Muscle of arm (tissue), 14 donors: ENCODE results near the gene ENPP3. TPM values are rescaled to one million over a fixed set of nuclear protein-coding genes. Genes with fewer than 3 reads are reported as not detected.

Experiments
- DNase-seq: peaks from one replicate; pipeline ENCODE4 v3.0.0-alpha.2; 2013
- long read RNA-seq, 11 donors: transcript quantifications; one replicate each; lab custom pipeline, GENCODE V29; 2026
- polyA plus RNA-seq, 12 donors: library from polyadenylated mRNA; unstranded; fragments of 120-200 nt; gene quantifications; one replicate each; pipeline ENCODE4 v1.2.1, GENCODE V29; 2013; ENCODE audit not compliant: insufficient read length in 12 of 12

The ENPP3 gene
- under 1 TPM in 10 of 12 donors, not detected in 2; 0.15 to 0.94 (median 0.42) TPM for polyA plus RNA-seq
- long read RNA-seq, donor 1, partial matches to known transcripts = 0 of 1 reads
- long read RNA-seq, donor 1, other reads (novel, unspliced or antisense) = 0 of 1 reads
- long read RNA-seq, donor 2, partial matches to known transcripts = 0 of 1 reads
- long read RNA-seq, donor 2, other reads (novel, unspliced or antisense) = 0 of 1 reads
- long read RNA-seq, donor 3 = 0 reads
- long read RNA-seq, donor 4 = 0 reads
- long read RNA-seq, donor 5 = 0 reads
- long read RNA-seq, donor 6 = 0 reads
- long read RNA-seq, donor 7 = 0 reads
- long read RNA-seq, donor 8 = 0 reads
- long read RNA-seq, donor 9 = 0 reads
- long read RNA-seq, donor 10 = 0 reads
- long read RNA-seq, donor 11 = 0 reads

- no peak for DNase-seq
These were observed at the start of gene ENPP3 for GRCh38 chr6:131636880-131637792. ENPP3 (plus strand) TSS chr6:131637302; CDS start chr6:131637385, 83 bp downstream.

- no peak for DNase-seq
These were observed 49.2 kb upstream of the ENPP3 start for GRCh38 chr6:131587909-131588308.

- DNase-seq = no peak
These were observed 48.5 kb upstream of the ENPP3 start for GRCh38 chr6:131588643-131589042.

DNA sequence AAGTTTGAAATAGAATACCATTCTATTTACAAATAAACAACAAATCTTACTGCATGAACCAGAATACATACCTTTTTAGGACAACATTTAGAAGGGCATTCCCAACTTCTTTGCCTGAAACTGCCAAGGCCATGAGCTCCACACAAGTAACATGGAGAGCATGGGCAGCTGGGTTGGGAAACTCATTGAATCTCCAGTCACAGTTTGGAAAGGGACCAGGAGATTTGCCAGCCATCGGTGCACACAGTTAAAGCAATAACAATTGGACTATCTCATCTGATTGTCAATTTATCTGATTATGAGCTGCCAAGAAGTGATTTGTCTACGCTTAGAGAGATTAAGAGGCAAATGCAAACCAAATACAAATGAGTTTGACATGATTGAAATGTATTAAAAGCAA, 44.2 kb upstream of the ENPP3 start:
- no peak for DNase-seq

DNA sequence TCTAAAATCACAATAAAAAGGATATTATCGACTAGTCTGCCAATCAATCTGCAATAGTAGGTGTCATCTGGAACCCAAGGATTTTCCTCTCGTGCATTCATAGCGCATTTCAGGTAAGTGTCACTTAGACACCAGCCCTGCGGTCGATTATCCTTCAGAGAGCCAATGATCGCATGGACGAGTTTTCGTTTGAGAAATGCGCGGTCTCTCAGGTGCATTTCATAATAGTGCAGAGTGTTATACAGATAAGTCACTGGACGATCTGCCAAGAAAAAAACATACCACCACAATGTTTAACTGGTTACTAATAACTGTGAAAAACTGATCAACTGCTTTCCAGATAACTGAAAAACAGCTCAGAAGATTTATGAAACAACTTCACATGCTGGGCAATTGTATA, 43.0 kb upstream of the ENPP3 start:
- DNase-seq = no peak

DNA sequence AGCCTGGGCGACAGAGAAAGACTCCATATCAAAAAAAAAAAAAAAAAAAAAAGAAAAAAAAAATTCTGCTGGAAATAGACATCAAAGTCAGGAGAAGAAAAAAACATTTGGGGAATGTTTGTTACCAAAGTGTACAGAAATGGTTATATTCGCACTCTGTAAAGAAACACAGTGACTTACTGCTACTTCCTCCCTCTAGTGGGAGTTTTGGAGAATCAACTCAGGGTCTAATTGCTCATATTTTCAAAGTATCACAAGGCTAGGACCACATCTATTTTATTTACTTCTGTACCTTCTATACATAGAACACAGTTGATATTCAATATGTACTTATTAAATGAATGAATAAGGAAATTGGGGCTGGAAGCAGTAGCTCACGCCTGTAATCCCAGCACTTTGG, 39.7 kb upstream of the ENPP3 start:
- DNase-seq = no peak

DNA sequence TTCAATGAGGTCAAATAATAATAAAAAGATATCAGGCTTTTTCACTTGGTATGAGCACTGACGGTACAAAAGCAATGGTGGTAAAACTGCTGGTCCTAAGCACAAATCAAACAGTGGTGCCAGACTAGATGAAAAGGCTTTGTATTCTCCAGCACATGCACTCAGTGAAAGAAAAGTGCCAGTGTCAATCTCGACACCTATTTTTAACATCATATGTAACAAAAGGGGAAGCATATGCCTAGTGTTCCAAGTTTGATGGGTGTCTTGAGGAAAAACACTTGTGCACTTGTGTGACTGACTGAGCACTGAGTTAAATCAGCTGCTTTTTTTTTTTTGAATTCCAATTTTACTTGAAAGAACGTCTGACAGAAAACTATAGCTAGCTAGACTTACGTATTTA, 36.4 kb upstream of the ENPP3 start:
- DNase-seq = no peak

DNA sequence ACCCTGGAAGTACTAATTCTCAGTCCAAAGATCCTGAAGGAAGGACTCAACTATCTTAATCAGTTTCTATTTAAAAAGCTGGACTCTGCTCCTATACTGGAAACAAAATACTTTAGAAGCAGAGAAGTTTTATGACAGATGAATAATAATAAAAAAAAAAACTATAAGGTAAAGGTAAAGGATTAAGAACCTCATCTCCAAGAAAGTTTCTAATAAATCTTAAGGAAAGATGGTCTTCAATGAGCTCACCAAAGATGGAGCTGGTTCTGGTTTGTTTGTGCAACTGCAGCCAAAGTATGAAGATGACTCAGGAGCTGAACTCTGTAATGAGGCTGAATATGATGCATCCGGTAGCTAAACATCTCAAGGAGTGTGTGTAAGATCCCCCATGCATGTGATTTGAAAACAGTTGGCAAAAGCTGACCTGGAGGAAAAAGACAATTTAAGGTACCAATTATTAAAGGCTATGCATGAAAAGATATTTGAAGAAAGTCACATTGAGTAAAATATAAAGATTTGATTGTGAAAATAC, 34.3 kb upstream of the ENPP3 start:
- DNase-seq = no peak

DNA sequence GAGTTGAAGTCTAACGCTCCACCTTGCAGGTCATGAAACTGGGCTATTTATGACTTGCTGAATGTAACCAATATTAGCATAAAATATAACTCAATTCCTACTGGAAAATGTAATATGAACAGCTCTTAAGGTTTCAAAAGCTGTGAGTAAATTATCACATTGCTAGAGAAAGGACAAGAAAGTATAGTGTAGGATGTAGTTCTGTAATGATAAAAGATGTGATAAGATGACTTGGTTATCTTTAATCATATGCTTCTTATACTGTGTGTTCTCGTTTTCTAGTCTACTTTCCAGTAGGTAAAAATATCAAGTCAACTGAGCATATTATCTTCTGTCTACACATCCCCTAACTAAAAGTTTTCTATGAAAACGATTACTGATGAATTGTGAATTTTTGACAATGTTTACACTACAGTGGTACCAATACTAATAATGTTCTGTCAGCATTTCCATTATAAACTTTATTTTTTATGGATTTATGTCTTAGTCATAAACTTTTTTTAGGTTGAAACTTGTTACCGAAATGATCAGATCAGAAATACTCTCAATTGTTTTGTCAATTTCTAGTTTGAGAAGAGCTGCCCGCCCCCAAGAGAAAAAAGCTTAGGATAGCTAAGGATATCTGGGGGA, 23.7 kb upstream of the ENPP3 start:
- DNase-seq = no peak

- DNase-seq = no peak
These were observed 21.8 kb upstream of the ENPP3 start for GRCh38 chr6:131615275-131615674.

DNA sequence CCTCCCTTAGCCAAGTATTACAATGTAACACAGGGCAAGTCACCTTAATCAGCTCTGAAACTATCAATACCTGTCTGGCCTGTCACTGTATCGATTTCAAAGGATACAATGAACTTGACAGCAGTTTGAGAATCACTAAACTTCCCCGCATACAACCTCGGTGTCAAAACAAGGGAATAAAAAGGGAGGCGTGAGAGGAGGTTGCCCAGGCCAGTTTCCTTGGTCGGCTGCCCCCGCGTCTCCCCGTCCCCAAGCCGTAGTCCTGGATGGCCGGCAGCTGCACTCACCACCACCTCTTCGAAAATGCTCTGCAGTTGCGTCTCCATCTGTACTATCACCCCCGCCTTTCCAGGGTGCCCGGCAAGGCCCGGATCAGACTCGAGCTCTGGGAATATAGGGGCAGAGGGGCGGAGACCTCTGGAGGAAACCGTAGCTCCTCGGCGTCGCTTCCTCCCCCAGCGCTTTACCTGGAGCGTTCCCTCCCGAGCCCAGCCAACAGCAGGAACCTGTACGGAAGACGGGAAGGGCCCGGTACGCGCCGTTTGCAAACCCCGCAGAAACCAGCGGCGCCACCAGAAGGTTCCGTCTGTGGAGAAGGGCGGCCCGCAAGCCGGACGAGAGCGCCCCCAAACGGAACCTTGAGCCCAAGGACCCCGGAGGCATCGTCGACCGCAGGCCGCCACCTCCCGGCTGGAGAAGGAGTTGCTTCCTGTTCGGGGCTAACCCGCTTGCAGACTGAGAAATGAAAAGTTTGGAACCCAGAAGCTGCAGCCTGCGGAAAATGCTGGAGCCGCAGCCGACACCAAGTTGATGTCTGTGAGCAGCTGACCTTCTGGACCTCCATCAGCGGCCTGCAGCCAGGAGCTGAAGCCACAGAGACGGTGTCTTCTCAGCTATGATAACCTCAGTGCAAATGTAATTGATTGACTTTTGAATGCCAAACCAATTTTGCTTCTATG, 9.1 kb upstream of the ENPP3 start, which contains the start of gene MED23:
MED23 (minus strand) TSS at position 519 of the 959 bp plus-strand sequence; CDS start at position 326, 193 bp downstream.
- DNase-seq = peak; percentile 97

- no peak for DNase-seq
These were observed 8.4 kb upstream of the ENPP3 start for GRCh38 chr6:131628726-131629125.

DNA sequence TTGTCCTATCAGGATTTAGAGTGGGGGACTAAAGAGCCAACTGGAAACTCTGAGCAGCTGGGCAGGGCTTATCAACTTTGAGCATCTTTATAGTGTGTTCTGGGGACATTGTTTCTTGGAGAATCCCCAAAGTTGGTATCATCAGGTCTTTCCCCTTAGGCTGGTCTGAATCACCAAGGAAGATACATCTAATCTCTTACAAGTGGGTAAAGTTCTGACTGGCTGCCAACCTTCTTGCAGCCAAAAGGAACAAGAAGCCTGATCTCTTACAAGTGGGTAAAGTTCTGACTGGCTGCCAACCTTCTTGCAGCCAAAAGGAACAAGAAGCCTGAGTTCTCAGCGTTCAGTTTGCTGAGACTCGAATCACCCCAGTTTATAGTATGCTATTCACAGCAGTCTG, 7.5 kb upstream of the ENPP3 start:
- no peak for DNase-seq

DNA sequence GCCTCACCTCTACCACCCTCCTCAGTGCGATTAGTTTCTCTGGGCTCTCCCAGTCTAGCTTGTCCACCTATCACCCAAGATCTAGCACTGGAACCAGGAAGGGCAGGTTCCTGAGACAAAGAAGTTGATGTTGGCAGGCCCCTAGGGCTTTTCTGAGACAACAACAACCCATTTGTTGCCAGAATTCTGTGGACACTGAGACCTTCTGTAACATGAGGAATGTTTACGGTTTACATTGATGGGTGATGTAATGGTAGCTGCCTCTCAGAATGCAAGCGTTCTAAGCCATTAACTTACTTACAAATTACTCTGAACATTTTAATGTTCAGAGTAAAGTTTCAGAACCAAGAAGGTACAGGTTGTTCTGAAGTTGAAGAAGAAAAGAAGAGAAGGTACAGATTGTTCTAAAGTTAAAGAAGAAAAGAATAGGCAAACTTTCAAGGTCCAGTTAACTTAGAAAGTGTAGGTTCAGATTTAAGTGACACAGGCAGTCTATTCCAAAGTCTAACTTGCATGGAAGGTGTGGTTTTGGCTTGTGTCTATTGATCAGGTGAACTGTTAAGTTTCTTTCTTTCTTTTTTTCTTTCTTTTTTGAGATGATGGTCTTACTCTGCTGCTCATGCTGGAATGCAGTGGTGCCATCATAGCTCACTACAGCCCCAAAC, 5.3 kb upstream of the ENPP3 start:
- no peak for DNase-seq

- no peak for DNase-seq
These were observed 1.4 kb upstream of the ENPP3 start for GRCh38 chr6:131635384-131636340.

- DNase-seq = no peak
These were observed 911 bp downstream of the ENPP3 start for GRCh38 chr6:131638013-131638412.

DNA sequence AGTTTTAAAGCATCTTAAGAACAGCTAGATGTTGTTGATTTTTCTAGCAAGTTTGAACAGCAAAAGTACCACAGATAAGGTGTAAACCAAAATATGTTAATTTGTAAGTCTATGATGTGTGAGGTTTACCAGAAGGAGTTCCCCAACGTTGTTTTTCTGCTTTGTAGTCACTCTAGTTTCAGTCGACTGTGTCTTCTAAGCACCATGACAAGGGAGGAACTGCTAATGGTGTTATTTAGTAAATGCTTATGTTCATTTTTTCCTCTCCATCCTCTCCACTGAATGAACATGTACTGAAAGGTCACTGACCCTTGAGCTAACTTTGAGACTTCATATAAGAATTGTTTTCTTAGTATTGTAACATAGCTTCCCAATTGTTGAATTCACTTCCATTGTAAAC, 3.0 kb downstream of the ENPP3 start:
- no peak for DNase-seq

- no peak for DNase-seq
These were observed 3.5 kb downstream of the ENPP3 start for GRCh38 chr6:131640576-131640975.

DNA sequence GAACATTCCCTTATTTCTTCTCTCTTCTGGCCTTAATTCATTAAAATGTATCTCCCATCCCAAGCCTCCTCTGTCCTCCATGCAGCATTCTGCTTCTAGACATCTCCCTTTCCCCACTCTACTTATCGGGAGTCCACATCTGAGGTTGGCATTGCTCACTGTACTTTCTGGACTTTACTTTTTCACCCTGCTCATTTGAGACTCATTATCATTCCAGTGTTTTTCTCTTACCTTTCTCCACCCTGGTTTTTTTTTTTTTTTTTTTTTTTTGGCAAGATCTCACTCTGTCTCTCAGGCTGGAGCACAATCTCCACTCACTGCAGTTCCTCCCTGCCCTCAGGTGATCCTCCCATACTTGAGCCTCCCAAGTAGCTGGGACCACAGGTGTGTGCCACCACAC, 4.5 kb downstream of the ENPP3 start:
- DNase-seq = no peak
